HEK293T (cell line): ENCODE data around the gene MYO5B.

Source experiments
- CTCF ChIA-PET: fragments of 350-600 bp; formaldehyde crosslinking; extraction: SDS; loops from one replicate; lab custom pipeline; 2021; ENCODE audit warnings: antibody characterized with exemption, inconsistent platforms; lab: Yijun Ruan, JAX
- POLR2A ChIA-PET: fragments of 350-600 bp; formaldehyde crosslinking; extraction: SDS; loops from one replicate; lab custom pipeline; 2020; ENCODE audit warnings: antibody characterized with exemption, inconsistent platforms; lab: Yijun Ruan, JAX
- DNase-seq: peaks from one replicate; pipeline ENCODE4 v3.0.0; 2012; ENCODE audit warnings: mixed read lengths; ENCODE audit errors: extremely low spot score
- ARNT ChIP-seq: fragments of 450-650 bp; IDR thresholded peaks from 2 replicates; pipeline ENCODE4 v1.6.1; 2017; ENCODE audit warnings: mild to moderate bottlenecking
- BHLHE40 ChIP-seq: fragments of 450-650 bp; IDR thresholded peaks from 2 replicates; pipeline ENCODE4 v1.6.1; 2016; ENCODE audit warnings: mild to moderate bottlenecking, moderate library complexity, borderline replicate concordance
- CTBP1 ChIP-seq: fragments of 450-650 bp; IDR thresholded peaks from 2 replicates; pipeline ENCODE4 v1.6.1; 2016; ENCODE audit warnings: borderline replicate concordance
- ELF4 ChIP-seq: fragments of 450-650 bp; IDR thresholded peaks from 2 replicates; pipeline ENCODE4 v1.6.1; 2017; ENCODE audit warnings: antibody characterized with exemption
- FOXA1 ChIP-seq: fragments of 450-650 bp; IDR thresholded peaks from 2 replicates; pipeline ENCODE4 v1.6.1; 2016; ENCODE audit warnings: mild to moderate bottlenecking
- FOXK2 ChIP-seq: fragments of 450-650 bp; IDR thresholded peaks from 2 replicates; pipeline ENCODE4 v1.6.1; 2016; ENCODE audit warnings: mild to moderate bottlenecking
- FOXM1 ChIP-seq: fragments of 450-650 bp; IDR thresholded peaks from 2 replicates; pipeline ENCODE4 v1.6.1; 2017; ENCODE audit warnings: mild to moderate bottlenecking, borderline replicate concordance
- HDGF ChIP-seq: fragments of 450-650 bp; IDR thresholded peaks from 2 replicates; pipeline ENCODE4 v1.6.1; 2017; ENCODE audit warnings: antibody characterized with exemption, borderline replicate concordance
- L3MBTL2 ChIP-seq: fragments of 450-650 bp; conservative IDR thresholded peaks from 2 replicates; pipeline ENCODE4 v1.6.1; 2016; ENCODE audit warnings: mild to moderate bottlenecking
- LEF1 ChIP-seq: fragments of 450-650 bp; IDR thresholded peaks from 2 replicates; pipeline ENCODE4 v1.6.1; 2017; ENCODE audit warnings: mild to moderate bottlenecking, borderline replicate concordance
- NFRKB ChIP-seq: fragments of 450-650 bp; IDR thresholded peaks from 2 replicates; pipeline ENCODE4 v1.6.1; 2016; ENCODE audit warnings: mild to moderate bottlenecking, moderate library complexity
- SP1 ChIP-seq: fragments of 450-650 bp; IDR thresholded peaks from 2 replicates; pipeline ENCODE4 v1.6.1; 2017
- SUZ12 ChIP-seq: fragments of 450-650 bp; IDR thresholded peaks from 2 replicates; pipeline ENCODE4 v1.6.1; 2016; ENCODE audit warnings: mild to moderate bottlenecking
- TARDBP ChIP-seq: fragments of 450-650 bp; IDR thresholded peaks from 2 replicates; pipeline ENCODE4 v1.6.1; 2016
- ZNF384 ChIP-seq: fragments of 450-650 bp; IDR thresholded peaks from 2 replicates; pipeline ENCODE4 v1.6.1; 2016
- TF ChIP-seq, protein P1 (sequence below): fragments of 450-650 bp; IDR thresholded peaks from 2 replicates; pipeline ENCODE4 v1.6.1; 2016

Gene MYO5B

DNA sequence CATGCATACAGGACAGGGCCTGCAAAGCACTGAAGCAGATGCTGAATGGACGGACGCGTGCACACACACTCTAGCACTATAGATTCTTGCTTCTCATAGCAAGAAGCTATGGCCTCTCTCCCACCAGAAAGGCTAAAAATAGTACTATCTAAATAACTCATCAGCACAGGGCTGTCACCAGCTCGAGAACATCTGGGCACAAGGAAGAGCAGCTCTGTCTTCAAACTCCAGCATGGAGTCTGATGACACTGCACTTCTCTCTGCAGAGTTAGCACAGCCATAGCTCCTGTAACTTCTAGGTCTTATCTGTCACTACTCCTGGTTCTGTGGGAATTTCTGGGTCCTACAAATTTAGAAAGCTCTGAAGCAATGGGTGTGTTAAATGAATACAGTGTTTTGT, 123.5 kb downstream of the MYO5B start:
- POLR2A ChIA-PET, result no interaction called here
- TF ChIP-seq FOXM1 (no peak), LEF1 (no peak), ELF4 (no peak), HDGF (no peak), CTBP1 (no peak)
- CTCF ChIA-PET, result no interaction called here
- no peak for DNase-seq

DNA sequence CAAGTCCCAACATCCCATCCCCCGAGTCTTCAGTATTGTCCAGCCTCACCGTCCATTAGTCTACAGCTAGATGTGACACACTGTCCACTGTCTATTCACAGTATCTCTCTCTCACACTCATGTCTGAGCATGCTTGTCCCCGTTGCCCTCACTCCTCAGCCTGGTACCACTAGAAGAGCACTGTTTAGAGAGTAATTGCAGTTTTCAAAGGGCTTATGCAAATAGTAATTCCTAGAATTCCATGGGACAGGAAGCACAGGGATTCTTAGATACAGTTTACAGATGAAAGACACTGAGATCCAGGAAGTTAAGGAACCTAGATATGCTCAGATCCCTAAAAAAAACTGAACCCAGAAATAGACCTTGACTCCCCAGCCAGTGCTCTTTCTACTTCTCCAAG, 125.5 kb downstream of the MYO5B start:
- DNase-seq, result no peak
- TF ChIP-seq L3MBTL2 (no peak), HDGF (no peak), ARNT (no peak)
- CTCF ChIA-PET, result no interaction called here
- POLR2A ChIA-PET, result no interaction called here

DNA sequence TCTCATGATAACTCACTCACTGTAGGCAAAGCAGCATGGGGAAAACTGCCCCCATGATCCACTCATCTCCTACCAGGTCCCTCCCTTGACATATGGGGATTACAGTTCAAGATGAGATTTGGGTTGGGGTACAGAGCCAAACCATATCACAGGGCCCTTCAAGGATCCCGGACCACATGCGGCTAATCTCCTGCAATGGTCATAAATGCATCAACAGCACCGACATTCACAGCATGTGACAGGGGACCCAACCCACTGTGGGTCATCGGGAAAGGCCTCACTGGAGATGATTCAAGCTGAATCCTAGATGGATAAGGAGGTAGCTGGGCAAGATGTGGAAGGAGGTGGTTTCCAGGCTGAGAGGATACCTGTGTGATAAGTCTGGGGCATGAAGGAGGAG, 129.4 kb downstream of the MYO5B start:
- no peak for DNase-seq
- ChIA-PET POLR2A (no interaction called here), CTCF (no interaction called here)
- TF ChIP-seq FOXA1 (no peak), ZNF384 (no peak), SUZ12 (no peak), LEF1 (no peak), FOXM1 (no peak), BHLHE40 (no peak), HDGF (no peak), CTBP1 (no peak), TARDBP (no peak), ARNT (no peak), ELF4 (no peak), NFRKB (no peak), FOXK2 (no peak), L3MBTL2 (no peak), SP1 (no peak)
- TF ChIP-seq, protein P1, sequence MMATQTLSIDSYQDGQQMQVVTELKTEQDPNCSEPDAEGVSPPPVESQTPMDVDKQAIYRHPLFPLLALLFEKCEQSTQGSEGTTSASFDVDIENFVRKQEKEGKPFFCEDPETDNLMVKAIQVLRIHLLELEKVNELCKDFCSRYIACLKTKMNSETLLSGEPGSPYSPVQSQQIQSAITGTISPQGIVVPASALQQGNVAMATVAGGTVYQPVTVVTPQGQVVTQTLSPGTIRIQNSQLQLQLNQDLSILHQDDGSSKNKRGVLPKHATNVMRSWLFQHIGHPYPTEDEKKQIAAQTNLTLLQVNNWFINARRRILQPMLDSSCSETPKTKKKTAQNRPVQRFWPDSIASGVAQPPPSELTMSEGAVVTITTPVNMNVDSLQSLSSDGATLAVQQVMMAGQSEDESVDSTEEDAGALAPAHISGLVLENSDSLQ, result no peak

DNA sequence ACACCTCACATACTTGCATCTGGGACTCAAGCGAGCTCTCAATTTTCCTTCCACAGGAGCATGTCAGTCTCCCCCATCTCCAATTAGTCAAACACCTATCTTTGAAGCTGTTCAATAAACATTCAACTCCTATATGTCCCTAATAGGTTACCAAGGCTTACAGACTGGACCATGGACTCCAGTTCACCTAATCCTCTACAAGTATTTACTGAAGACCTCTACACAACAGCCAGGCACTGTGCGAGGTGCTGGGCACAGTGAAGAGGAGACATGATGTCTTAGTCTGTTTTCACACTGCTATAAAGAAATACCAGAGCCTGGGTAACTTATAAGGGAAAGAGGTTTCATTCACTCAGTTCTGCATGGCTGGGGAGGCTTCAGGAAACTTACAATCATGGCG, 129.9 kb downstream of the MYO5B start:
- ChIA-PET POLR2A (no interaction called here), CTCF (no interaction called here)
- TF ChIP-seq L3MBTL2, result no peak
- TF ChIP-seq FOXA1, result no peak
- TF ChIP-seq, protein P1, result no peak
- TF ChIP-seq BHLHE40, result no peak
- TF ChIP-seq HDGF, result no peak
- no peak for TF ChIP-seq FOXM1
- TF ChIP-seq FOXK2, result no peak
- TF ChIP-seq TARDBP, result no peak
- no peak for TF ChIP-seq NFRKB
- TF ChIP-seq SP1, result no peak
- no peak for TF ChIP-seq ZNF384
- no peak for TF ChIP-seq LEF1
- no peak for TF ChIP-seq SUZ12
- no peak for TF ChIP-seq ARNT
- no peak for TF ChIP-seq CTBP1
- TF ChIP-seq ELF4, result no peak
- DNase-seq, result no peak

DNA sequence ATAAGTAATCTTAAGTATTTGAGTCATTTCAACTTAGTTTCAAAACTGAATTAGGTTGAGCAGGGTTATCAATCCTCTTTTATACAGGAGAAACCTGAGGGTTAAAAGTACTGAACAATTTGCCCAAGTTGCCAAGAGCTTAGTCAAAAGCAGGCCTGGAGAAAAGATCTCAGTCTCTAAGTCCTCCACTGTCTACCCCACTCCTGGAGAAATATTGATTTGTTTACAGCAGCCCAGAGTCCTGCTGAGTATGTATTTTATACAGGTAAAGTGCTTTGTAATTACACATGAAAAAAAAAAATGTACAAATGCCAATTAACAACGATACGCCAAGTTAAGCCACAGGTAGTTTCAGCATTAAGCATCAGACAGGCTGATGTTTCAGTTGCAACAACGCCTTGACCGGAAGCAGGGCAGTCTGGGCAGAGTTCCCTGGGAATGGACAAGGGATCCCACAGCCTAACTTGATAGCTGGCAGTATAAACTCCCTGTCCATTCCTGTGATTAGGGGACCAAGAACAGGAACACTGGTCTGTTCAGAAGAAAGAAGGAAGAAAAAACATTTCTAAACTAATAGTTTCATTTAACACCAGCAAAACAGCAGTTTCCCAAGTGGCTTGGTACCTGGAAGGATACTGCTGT, 132.9 kb downstream of the MYO5B start:
- ChIA-PET POLR2A (no interaction called here), CTCF (no interaction called here)
- DNase-seq, result no peak
- TF ChIP-seq SP1 (no peak), LEF1 (no peak), FOXM1 (no peak), ELF4 (no peak), FOXA1 (no peak), CTBP1 (no peak), L3MBTL2 (no peak)
- TF ChIP-seq, protein P1, result no peak

DNA sequence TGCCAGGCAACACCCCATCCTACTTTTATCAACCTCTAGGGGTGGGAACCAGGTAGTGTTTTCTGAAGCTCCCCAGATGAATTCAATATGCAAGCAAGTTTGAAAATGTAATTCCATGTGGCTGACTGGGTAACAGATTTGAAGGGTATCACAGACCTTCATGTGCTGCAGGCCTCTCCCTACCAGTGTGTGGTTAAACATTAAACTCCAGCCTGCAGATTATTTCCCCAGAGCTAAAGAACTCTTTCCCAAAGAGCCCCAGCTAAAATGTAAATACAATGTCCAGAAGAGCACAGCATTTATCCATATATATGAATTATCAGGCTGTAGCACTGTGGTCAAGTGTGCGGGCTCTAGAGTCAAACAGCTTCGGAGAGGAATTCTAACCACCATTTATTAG, 134.1 kb downstream of the MYO5B start:
- ChIA-PET CTCF (interaction anchor here (0.6 kb wide), 1 partner anchor 184 kb away, joined by 3 read pairs; no protein-coding TSS in a partner anchor), POLR2A (no interaction called here)
- TF ChIP-seq BHLHE40 (no peak), NFRKB (no peak), HDGF (no peak), FOXK2 (no peak), TARDBP (no peak), L3MBTL2 (no peak)
- DNase-seq, result no peak

DNA sequence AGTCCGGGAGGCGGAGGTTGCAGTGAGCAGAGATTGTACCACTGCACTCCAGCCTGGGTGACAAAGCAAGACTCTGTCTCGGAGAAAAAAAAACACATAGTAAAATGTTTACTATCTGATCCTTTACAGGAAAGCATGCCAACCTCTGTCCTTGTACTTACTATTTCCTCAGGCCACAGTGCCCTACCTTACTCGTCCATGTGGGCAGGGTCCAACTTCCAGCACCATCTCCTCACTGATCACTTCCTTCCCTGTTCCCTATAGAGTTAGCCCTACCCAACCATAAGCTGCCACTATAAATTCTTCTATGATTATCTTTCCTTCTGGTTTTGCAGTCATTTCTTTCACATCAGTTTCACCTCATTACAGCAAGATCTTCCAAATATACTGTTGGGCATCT, 136.2 kb downstream of the MYO5B start:
- CTCF ChIA-PET, result no interaction called here
- POLR2A ChIA-PET, result no interaction called here
- TF ChIP-seq L3MBTL2, result no peak
- no peak for DNase-seq
